Activated CD4-positive, CD25-positive, alpha-beta regulatory T cell treated with anti-CD3 and anti-CD28 coated beads, Interleukin-2, amount 50 U/mL, for 24 hours (primary cell): ENCODE results near the gene ZNF587.
"Not testable (repeated sequence)": the region's sequence is repeated elsewhere in the genome, so short reads cannot be mapped to it uniquely, and the experiment has no call there.

Experiments used
- ATAC-seq, 2 donors: fragments of 150-1000 bp; cut with Tn5 transposase; one replicate each; pipeline ENCODE4 v1.10.0; 2021; ENCODE audit warnings: mild to moderate bottlenecking in 1 of 2, moderate library complexity in 1 of 2

Gene ZNF587

GRCh38 chr19:57823155-57823554 lies 26.5 kb upstream of the ZNF587 start:
- not testable (repeated sequence) for ATAC-seq

DNA sequence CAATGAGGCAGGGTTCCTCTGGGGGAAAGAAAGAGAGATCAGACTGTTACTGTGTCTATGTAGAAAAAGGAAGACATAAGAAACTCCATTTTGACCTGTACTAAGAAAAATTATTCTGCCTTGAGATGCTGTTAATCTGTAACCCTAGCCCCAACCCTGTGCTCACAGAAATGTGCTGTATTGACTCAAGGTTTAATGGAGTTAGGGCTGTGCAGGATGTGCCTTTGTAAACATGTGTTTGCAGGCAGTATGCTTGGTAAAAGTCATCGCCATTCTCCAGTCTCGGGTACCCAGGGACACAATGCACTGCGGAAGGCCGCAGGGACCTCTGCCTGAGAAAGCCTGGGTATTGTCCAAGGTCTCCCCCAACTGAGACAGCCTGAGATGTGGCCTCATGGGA lies 26.1 kb upstream of the ZNF587 start:
- not testable (repeated sequence) for ATAC-seq

DNA sequence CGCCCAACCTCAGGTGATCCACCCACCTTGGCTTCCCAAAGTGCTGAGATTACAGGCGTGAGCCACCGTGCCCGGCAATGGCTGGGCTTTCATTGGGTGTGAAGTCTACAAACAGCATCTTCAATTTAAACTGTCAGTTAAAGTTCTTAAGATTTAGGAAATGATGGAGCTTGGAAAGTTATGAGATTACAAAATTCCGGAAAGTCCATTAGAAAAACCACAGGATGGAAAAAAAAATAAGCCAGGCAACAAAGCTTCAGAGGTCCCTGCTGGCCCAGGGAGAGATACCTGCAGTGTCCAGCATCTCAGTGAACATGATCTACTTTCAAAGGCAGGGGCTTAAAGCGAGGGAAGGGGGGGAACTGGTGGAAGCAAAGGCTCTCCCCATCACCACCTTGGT lies 24.1 kb upstream of the ZNF587 start:
- no peak for ATAC-seq

DNA sequence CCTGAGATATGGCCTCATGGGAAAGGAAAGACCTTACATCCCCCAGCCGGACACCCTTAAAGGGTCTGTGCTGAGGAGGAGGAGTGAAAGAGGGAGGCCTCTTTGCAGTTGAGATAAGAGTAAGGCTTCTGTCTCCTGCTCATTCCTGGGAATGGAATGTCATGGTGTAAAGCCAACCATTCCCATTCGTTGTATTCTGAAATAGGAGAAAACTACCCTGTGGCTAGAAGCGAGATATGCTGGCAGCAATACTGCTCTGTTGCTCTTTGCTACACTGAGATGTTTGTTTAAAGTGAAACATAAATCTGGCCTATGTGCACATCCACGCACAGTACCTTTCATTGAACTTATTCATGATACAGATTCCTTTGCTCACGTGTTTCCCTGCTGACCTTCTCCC lies 20.3 kb upstream of the ZNF587 start:
- ATAC-seq = no peak

GRCh38 chr19:57830071-57830602 lies 19.5 kb upstream of the ZNF587 start, which contains the start of gene ZNF587B:
Gene ZNF587B (plus strand): TSS chr19:57830299. CDS start chr19:57830529, 230 bp downstream.
- ATAC-seq = no peak

- ATAC-seq = not testable (repeated sequence)
Observed at GRCh38 chr19:57836991-57837390, 12.7 kb upstream of the ZNF587 start.

DNA sequence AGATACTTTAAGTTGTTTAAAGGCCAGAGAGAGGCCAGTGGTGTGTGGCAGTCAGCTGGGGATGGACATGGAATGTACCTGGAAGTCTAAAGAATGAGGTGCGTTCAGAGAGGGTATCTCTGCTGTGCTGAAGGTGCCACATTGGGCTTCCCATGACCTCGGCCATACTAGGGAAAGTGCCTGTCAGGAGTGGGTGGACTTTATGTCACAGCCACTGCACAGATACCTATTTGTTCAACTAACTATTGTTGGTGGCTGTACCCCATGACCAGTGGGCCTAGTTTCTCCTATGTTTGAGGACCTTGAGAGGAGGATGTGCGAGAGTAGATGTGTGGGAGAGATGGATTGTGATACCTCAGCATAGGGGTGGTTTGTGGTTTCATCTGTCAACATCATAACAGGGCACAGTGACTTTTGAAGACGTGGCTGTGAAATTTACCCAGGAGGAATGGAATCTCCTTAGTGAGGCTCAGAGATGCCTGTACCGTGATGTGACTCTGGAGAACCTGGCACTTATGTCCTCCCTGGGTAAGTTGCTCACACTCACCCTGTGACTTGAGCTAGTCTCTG lies 11.0 kb upstream of the ZNF587 start:
- not testable (repeated sequence) for ATAC-seq

- no peak for ATAC-seq
Observed at GRCh38 chr19:57841122-57841763, 8.4 kb upstream of the ZNF587 start.

DNA sequence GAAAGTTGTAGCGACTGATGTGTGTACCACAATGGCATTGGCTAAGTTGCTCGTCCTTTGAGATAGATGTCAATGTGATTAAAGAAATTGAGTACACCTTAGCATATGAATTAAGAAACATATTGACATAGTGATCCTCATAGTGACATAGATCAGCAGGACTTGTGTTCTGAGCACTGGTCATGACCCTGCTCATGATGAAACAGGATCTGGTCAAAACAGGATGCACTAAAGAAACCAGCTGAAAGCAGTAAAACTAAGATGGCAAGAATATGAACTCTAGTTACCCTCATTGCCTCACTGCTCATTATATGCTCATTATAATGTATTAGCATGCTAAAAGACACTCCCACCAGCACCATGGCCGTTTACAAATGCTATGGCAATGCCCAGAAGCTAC lies 2.5 kb upstream of the ZNF587 start:
- ATAC-seq = not testable (repeated sequence)

GRCh38 chr19:57849162-57849665 lies 445 bp upstream of the ZNF587 start:
- ATAC-seq = not testable (repeated sequence)

- ATAC-seq = no peak
Observed at GRCh38 chr19:57850553-57851017, 926 bp downstream of the ZNF587 start.

DNA sequence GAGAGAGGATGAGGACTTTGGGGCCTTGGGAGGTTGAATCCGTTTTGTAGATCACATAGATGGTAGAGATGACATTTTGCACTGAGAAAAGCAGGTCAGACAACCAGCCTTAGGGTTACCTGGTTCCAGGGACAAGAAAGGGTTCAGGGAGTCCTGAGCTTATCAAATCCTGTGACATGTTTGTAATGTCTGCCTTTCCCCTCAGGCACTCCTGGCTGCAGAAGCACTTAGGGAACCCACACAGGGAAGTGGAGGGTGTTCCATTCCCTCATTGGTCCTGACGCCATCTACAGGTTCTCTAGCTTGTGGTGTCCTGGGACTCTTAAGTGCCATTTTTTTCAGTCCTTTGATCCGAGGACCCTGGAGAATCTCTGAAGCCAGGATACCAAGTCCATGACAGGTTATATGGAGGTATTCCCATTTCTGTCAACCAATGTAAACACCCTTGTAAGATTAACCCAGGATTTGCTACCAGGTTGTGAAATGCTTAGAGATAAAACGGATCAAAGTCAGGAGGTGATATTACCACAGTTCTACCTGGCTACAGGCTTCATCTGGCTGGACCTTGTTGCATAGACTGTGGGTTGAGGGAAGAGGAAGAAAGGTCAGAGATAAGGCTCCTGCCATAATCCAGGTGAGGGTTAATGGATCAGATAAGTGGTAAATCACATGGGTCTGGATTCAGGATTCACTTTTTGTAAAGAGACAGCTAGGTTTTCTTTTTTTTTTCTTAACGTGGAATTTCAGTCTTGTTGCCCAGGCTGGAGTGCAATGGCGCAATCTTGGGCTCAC lies 2.3 kb downstream of the ZNF587 start:
- ATAC-seq = not testable (repeated sequence)

DNA sequence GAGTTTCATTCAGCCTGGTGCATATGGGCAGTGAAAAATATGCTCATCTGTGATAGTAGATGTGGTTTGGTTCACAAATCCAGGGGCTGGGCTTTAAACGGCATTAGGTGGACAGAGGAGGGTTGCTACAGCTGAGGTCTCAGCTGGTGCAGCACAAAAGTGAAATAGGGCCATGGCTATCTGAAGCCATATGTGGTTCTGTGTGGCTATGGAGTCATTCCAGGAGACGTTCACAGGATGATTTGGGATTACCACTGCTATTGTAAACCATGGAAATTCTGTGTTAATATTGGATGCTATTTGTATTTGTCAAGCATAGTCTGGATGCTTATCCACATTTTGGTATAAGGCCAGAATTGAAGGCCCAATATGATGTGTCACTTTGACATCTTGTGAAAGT lies 4.5 kb downstream of the ZNF587 start:
- not testable (repeated sequence) for ATAC-seq

- ATAC-seq = not testable (repeated sequence)
Observed at GRCh38 chr19:57862351-57862750, 12.7 kb downstream of the ZNF587 start.

- no peak for ATAC-seq
Observed at GRCh38 chr19:57867868-57868492, 18.3 kb downstream of the ZNF587 start.

GRCh38 chr19:57869655-57870054 lies 20.0 kb downstream of the ZNF587 start:
- not testable (repeated sequence) for ATAC-seq

- ATAC-seq = no peak
Observed at GRCh38 chr19:57870225-57870624, 20.6 kb downstream of the ZNF587 start.

DNA sequence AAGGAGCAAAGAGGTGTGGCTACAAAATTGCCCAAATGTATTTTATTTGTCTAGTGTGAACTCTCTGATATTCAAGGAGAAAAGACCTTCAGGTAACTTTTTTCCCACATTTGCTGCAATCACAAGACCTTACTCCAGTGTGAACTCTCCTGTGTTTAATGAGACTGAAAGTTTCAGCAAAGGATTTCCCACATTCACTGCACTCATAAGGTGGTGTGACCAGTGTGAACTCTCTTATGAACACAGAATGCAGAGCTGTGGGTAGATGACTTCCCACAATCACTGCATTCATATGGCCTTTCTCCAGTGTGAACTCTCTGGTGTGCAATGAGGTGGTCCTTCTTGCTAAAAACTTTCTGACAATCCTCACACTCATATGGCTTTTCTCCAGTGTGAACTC lies 22.8 kb downstream of the ZNF587 start:
- no peak for ATAC-seq

DNA sequence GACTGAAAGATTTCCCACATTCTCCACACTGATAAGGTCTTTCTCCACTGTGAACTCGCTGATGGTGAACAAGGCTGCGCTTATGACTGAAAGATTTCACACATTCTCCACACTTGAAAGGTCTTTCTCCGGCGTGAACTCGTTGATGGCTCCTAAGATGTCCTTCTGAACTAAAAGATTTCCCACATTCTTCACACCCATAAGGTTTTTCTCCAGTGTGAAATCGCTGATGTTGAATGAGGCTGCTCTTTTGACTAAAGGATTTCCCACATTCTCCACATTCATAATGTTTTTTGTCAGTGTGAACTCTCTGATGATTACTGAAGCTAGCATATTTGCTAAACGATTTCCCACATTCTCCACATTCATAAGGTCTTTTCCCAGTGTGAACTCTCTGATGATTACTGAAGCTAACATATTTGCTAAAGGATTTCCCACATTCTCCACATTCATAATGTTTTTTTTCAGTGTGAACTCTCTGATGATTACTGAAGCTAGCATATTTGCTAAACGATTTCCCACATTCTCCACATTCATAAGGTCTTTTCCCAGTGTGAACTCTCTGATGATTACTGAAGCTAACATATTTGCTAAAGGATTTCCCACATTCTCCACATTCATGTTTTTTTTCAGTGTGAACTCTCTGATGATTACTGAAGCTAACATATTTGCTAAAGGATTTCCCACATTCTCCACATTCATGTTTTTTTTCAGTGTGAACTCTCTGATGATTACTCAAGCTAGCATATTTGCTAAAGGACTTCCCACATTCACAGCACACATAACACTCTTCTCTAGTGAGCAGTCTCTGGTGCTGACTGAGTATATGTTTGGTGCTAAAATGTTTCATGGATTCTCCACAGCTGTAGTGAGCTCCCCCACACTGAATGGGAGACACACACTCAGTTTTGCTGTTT lies 24.5 kb downstream of the ZNF587 start:
- ATAC-seq = not testable (repeated sequence)

DNA sequence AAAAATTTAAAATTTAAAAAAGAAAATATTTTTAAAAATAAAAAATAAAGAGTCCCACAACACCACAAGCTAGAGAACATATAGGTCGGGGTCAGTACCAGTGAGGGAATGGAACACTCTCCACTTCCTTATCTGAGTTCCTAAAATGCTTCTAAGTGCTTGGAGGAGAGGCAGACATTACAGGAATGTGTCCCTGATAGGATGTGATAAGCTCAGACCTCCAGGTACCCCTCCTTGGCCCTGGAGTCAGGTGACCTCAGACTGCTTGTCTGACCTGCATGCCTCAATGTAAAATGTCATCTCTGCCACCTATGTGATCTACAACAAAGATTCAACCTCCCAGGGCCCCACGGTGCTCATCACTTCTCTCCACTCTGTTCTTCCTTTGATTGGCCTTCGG lies 36.4 kb downstream of the ZNF587 start:
- ATAC-seq = no peak

- ATAC-seq = no peak
Observed at GRCh38 chr19:57887195-57887941, 37.7 kb downstream of the ZNF587 start.
